Cerebellar cortex (tissue), 1 donor: ENCODE measurements around the gene INAVA.
"Not testable (repeated sequence)": the region's sequence is repeated elsewhere in the genome, so short reads cannot be mapped to it uniquely, and the experiment has no call there.

Experiments used
- DNase-seq: peaks from one replicate; pipeline ENCODE4 v3.0.0-alpha.2; 2015; ENCODE audit warnings: low spot score

The INAVA gene

DNA sequence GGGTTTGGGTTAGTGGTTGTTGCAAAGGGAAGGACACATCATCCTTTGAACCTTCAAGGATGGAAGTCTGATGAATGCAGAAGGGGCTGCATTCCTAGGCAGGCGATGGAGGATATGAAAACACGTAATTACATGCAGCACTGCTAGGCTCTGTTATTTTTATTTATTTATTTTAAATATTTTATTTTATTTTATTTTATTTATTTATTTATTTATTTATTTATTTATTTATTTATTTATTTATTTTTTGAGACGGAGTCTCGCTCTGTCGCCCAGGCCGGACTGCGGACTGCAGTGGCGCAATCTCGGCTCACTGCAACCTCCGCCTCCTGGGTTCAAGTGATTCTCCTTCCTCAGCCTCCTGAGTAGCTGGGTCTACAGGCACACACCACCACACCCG, 69.2 kb downstream of the INAVA start:
- not testable (repeated sequence) for DNase-seq
